ENCODE measurements around the gene WDR75. TPM values are rescaled to one million over a fixed set of nuclear protein-coding genes. Genes with fewer than 3 reads are reported as not detected.
"Not testable (repeated sequence)": the region's sequence is repeated elsewhere in the genome, so short reads cannot be mapped to it uniquely, and the experiment has no call there.

WDR75 gene
- total RNA-seq, 1 donor from 2014 or later = 90.7 TPM

DNA sequence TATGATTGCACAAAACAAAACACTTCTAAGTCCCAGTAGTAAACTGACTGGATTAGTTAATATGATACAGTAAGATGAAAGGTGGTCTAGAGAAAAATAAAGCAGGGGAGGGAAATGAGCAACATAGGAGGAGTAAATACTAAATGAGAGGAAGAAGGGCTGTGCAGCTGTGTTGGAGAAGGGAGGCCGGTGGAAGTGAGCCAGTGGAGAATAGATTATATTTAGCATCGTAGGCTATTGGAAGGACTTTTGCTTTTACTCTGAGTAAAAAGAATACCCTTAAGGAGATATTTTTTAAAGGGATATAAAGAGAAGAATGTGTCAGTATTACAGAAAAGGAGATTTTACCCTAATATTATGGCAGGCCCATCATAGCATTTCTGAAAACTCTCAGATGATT, 12.7 kb downstream of the WDR75 start:
- Mint-ChIP-seq H3K27ac (no peak overlapping the region), H3K9me3 (no peaks in the 10 kb centered on the region), H3K36me3 (ENCODE audit: low read depth) (peaks cover 85% of the 10 kb centered on the region), H3K27me3 (ENCODE audit: low read depth) (no peaks in the 10 kb centered on the region), H3K4me3 (ENCODE audit: low read depth) (no peak overlapping the region), H3K4me1 (ENCODE audit: low read depth) (peaks cover 2% of the 10 kb centered on the region)
- intact Hi-C loops (cut with micrococcal nuclease) = no loop called here
- no peak for DNase-seq (ENCODE audit: low spot score)

DNA sequence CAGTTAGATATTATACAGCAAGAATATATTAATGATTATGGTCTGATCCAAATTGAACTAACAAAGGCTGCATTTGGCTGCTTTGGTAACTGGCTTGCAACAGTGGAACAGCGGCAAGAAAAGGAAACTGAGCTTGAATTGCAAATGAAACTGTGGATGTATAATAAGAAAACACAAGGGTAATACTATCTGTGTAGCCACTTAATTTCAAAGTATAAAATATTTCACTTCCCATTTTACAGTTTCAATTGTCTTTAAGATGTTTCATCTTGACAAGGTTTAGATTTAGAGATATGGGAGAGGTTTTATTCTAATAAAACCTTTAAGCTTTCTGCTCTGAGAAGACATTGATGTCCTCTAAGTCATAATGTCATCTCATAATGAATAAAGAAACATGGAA, 23.8 kb downstream of the WDR75 start:
- Mint-ChIP-seq H3K36me3 (ENCODE audit: low read depth) (peaks cover 77% of the 10 kb centered on the region), H3K27me3 (ENCODE audit: low read depth) (no peaks in the 10 kb centered on the region), H3K9me3 (no peaks in the 10 kb centered on the region), H3K4me1 (ENCODE audit: low read depth) (peaks cover 3% of the 10 kb centered on the region), H3K27ac (no peak overlapping the region), H3K4me3 (ENCODE audit: low read depth) (no peak overlapping the region)
- intact Hi-C loops (cut with micrococcal nuclease) = no loop called here
- DNase-seq (ENCODE audit: low spot score) = no peak

DNA sequence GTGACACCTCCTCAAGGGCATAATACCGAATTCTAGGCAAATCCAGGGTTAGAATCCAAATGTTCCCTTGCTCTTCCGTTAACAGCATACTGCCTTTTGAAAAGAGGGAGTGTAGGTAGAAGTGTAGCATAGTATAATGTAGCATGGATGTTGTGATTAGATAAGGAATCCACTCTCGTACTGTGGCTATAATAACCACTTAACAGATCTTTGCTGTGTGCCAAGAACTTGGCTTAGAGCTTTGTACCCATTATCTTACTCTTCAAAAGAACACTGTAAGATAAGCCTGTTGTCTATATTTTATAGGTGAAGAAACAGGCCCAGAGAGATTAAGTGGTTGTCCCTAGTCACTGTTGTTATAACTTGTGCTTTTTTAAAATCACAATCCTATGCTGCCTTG, 24.2 kb downstream of the WDR75 start:
- no peak for DNase-seq (ENCODE audit: low spot score)
- H3K27me3 Mint-ChIP-seq (ENCODE audit: low read depth) = no peaks in the 10 kb centered on the region
- intact Hi-C loops (cut with micrococcal nuclease) = no loop called here
- H3K4me3 Mint-ChIP-seq (ENCODE audit: low read depth) = no peak overlapping the region
- H3K9me3 Mint-ChIP-seq = no peaks in the 10 kb centered on the region
- peaks cover 77% of the 10 kb centered on the region for H3K36me3 Mint-ChIP-seq (ENCODE audit: low read depth)
- H3K4me1 Mint-ChIP-seq (ENCODE audit: low read depth) = peaks cover 3% of the 10 kb centered on the region
- no peak overlapping the region for H3K27ac Mint-ChIP-seq

GRCh38 chr2:189466046-189466445, 24.8 kb downstream of the WDR75 start:
- intact Hi-C loops (cut with micrococcal nuclease) = no loop called here
- Mint-ChIP-seq H3K27ac (no peak overlapping the region), H3K27me3 (ENCODE audit: low read depth) (no peaks in the 10 kb centered on the region), H3K4me3 (ENCODE audit: low read depth) (no peak overlapping the region), H3K36me3 (ENCODE audit: low read depth) (peaks cover 83% of the 10 kb centered on the region), H3K9me3 (no peaks in the 10 kb centered on the region), H3K4me1 (ENCODE audit: low read depth) (peaks cover 3% of the 10 kb centered on the region)
- DNase-seq (ENCODE audit: low spot score) = no peak

DNA sequence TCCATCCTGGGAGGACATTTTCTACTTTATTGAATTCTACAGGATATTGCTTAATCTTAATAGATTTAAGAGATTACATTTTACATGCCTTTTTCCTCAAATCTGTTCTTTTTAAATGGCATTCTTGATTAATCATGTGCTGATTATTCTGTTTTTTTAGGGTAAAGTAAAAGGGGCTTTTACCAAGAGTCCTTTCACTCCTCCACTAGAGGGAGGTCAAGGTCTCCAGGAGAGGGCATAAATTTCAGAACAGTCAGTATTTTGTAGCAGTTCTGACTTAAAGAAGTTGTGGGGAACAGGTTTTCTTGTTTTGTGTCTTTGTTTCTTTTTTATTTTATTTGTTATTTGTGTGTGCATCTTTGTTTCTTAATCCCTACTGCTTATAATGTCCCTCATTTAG, 25.4 kb downstream of the WDR75 start:
- no peak for DNase-seq (ENCODE audit: low spot score)
- no peak overlapping the region for H3K4me3 Mint-ChIP-seq (ENCODE audit: low read depth)
- no peaks in the 10 kb centered on the region for H3K27me3 Mint-ChIP-seq (ENCODE audit: low read depth)
- H3K4me1 Mint-ChIP-seq (ENCODE audit: low read depth) = peaks cover 3% of the 10 kb centered on the region
- no peaks in the 10 kb centered on the region for H3K9me3 Mint-ChIP-seq
- H3K36me3 Mint-ChIP-seq (ENCODE audit: low read depth) = peaks cover 89% of the 10 kb centered on the region
- intact Hi-C loops (cut with micrococcal nuclease) = no loop called here
- no peak overlapping the region for H3K27ac Mint-ChIP-seq

DNA sequence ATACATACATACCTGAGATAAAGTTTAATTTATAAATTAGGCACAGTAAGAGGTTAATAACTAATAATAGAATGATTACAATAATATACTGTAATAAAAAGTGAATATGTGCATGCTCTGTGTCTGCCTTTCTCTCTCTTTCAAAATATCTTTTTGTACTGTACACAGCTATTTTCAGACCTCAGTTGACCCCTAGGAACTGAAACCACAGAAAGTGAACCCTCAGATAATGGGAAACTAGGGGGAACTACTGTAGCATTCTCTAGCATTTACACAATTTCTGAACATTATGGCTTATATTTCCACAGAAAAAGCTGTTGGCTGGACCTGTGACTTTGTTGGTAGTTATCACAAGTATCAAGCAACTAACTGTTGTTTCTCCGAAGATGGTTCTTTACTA, 25.9 kb downstream of the WDR75 start:
- Mint-ChIP-seq H3K36me3 (ENCODE audit: low read depth) (peaks cover 93% of the 10 kb centered on the region), H3K27ac (no peak overlapping the region), H3K4me1 (ENCODE audit: low read depth) (peaks cover 3% of the 10 kb centered on the region), H3K27me3 (ENCODE audit: low read depth) (no peaks in the 10 kb centered on the region), H3K9me3 (no peaks in the 10 kb centered on the region), H3K4me3 (ENCODE audit: low read depth) (no peak overlapping the region)
- intact Hi-C loops (cut with micrococcal nuclease) = no loop called here
- DNase-seq (ENCODE audit: low spot score) = no peak

GRCh38 chr2:189467593-189467992, 26.3 kb downstream of the WDR75 start:
- Mint-ChIP-seq H3K27ac (no peak overlapping the region), H3K4me1 (ENCODE audit: low read depth) (peaks cover 3% of the 10 kb centered on the region), H3K9me3 (no peaks in the 10 kb centered on the region), H3K4me3 (ENCODE audit: low read depth) (no peak overlapping the region), H3K27me3 (ENCODE audit: low read depth) (no peaks in the 10 kb centered on the region), H3K36me3 (ENCODE audit: low read depth) (peaks cover 93% of the 10 kb centered on the region)
- DNase-seq (ENCODE audit: low spot score) = no peak
- intact Hi-C loops (cut with micrococcal nuclease) = no loop called here

DNA sequence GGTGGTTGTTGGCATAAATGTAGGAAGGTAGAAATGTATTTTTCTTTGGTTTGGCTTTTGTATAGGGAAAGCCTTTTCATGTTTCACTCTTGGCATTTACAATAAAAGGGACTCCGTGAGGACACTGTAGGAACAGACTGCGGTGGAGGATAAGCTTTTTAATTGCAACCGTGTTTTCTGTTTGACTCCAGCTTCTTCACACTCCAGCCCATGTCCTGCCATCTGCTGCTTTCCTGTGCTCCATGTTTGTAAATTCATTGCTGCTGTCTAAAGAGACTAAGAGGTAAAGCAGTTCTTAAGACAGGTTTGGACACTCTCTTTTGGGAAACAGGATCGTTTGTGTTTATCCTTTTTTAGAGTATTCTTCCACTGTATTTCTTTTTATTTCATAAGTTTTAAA, 33.3 kb downstream of the WDR75 start:
- Mint-ChIP-seq H3K36me3 (ENCODE audit: low read depth) (peaks cover 78% of the 10 kb centered on the region), H3K9me3 (no peaks in the 10 kb centered on the region), H3K4me3 (ENCODE audit: low read depth) (no peak overlapping the region), H3K4me1 (ENCODE audit: low read depth) (no peaks in the 10 kb centered on the region), H3K27me3 (ENCODE audit: low read depth) (no peaks in the 10 kb centered on the region), H3K27ac (no peak overlapping the region)
- intact Hi-C loops (cut with micrococcal nuclease) = no loop called here
- no peak for DNase-seq (ENCODE audit: low spot score)

GRCh38 chr2:189477756-189478155, 36.5 kb downstream of the WDR75 start:
- no peaks in the 10 kb centered on the region for H3K9me3 Mint-ChIP-seq
- peaks cover 47% of the 10 kb centered on the region for H3K36me3 Mint-ChIP-seq (ENCODE audit: low read depth)
- intact Hi-C loops (cut with micrococcal nuclease) = no loop called here
- no peaks in the 10 kb centered on the region for H3K27me3 Mint-ChIP-seq (ENCODE audit: low read depth)
- no peak overlapping the region for H3K27ac Mint-ChIP-seq
- H3K4me1 Mint-ChIP-seq (ENCODE audit: low read depth) = peaks cover 3% of the 10 kb centered on the region
- DNase-seq (ENCODE audit: low spot score) = no peak
- no peak overlapping the region for H3K4me3 Mint-ChIP-seq (ENCODE audit: low read depth)

GRCh38 chr2:189478289-189478688, 37.0 kb downstream of the WDR75 start:
- H3K36me3 Mint-ChIP-seq (ENCODE audit: low read depth) = peaks cover 46% of the 10 kb centered on the region
- H3K27me3 Mint-ChIP-seq (ENCODE audit: low read depth); DNase-seq (ENCODE audit: low spot score); intact Hi-C loops (cut with micrococcal nuclease); H3K9me3 Mint-ChIP-seq; H3K4me1 Mint-ChIP-seq (ENCODE audit: low read depth); H3K27ac Mint-ChIP-seq; H3K4me3 Mint-ChIP-seq (ENCODE audit: low read depth): not testable (repeated sequence)

- H3K27ac Mint-ChIP-seq = no peak overlapping the region
- H3K36me3 Mint-ChIP-seq (ENCODE audit: low read depth) = peaks cover 19% of the 10 kb centered on the region
These were observed 39.8 kb downstream of the WDR75 start for GRCh38 chr2:189481071-189481470.

GRCh38 chr2:189483571-189483970, 42.3 kb downstream of the WDR75 start:
- Mint-ChIP-seq H3K4me3 (ENCODE audit: low read depth) (no peak overlapping the region), H3K27ac (no peak overlapping the region), H3K27me3 (ENCODE audit: low read depth) (no peaks in the 10 kb centered on the region), H3K9me3 (no peaks in the 10 kb centered on the region), H3K36me3 (ENCODE audit: low read depth) (no peaks in the 10 kb centered on the region), H3K4me1 (ENCODE audit: low read depth) (peaks cover 3% of the 10 kb centered on the region)
- no peak for DNase-seq (ENCODE audit: low spot score)
- intact Hi-C loops (cut with micrococcal nuclease) = no loop called here

More at GRCh38 chr2:189481071-189481470, 39.8 kb downstream of the WDR75 start:
- Mint-ChIP-seq H3K4me3 (ENCODE audit: low read depth) (no peak overlapping the region), H3K4me1 (ENCODE audit: low read depth) (peaks cover 3% of the 10 kb centered on the region), H3K9me3 (no peaks in the 10 kb centered on the region), H3K27me3 (ENCODE audit: low read depth) (no peaks in the 10 kb centered on the region)
- DNase-seq (ENCODE audit: low spot score) = no peak
- intact Hi-C loops (cut with micrococcal nuclease) = no loop called here

- Mint-ChIP-seq H3K36me3 (ENCODE audit: low read depth) (no peaks in the 10 kb centered on the region), H3K9me3 (no peaks in the 10 kb centered on the region), H3K27ac (no peak overlapping the region), H3K27me3 (ENCODE audit: low read depth) (no peaks in the 10 kb centered on the region), H3K4me1 (ENCODE audit: low read depth) (peaks cover 3% of the 10 kb centered on the region), H3K4me3 (ENCODE audit: low read depth) (no peak overlapping the region)
- no peak for DNase-seq (ENCODE audit: low spot score)
- intact Hi-C loops (cut with micrococcal nuclease) = no loop called here
These were observed 42.9 kb downstream of the WDR75 start for GRCh38 chr2:189483980-189484740.

DNA sequence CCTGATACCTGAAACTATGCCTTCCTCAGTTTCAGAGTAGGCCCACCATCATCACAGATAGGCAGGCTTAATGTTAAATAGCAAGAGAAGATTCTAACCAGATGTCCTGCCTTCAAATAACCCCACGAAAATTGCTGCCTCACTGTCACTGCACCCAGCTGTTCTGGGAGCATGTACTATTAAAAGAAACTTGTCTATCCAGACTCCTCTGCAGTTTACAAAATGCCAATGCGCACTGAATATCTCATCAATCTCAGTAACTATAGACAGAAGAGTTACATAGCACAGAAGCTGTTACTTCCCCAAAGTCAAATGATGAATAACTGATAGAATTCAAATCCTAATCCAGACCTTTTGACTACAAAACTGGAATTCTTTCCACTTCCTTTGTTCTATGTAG, 43.9 kb downstream of the WDR75 start:
- no peak for DNase-seq (ENCODE audit: low spot score)
- intact Hi-C loops (cut with micrococcal nuclease) = no loop called here

More for the DNA sequence above, 43.9 kb downstream of the WDR75 start:
- Mint-ChIP-seq H3K9me3 (no peaks in the 10 kb centered on the region), H3K27ac (no peak overlapping the region), H3K36me3 (ENCODE audit: low read depth) (no peaks in the 10 kb centered on the region), H3K4me3 (ENCODE audit: low read depth) (no peak overlapping the region), H3K4me1 (ENCODE audit: low read depth) (peaks cover 3% of the 10 kb centered on the region), H3K27me3 (ENCODE audit: low read depth) (no peaks in the 10 kb centered on the region)
